Measurements from ENCODE around the gene POT1. TPM values are rescaled to one million over a fixed set of nuclear protein-coding genes. Genes with fewer than 3 reads are reported as not detected.

Gene POT1
- polyA plus RNA-seq, 4 donors, result 3.1 to 15.3 (median 5.2) TPM

- FAIRE-seq (no peak), DNase-seq (no peak)
- H3K4me3 ChIP-seq (ENCODE audit: low read depth in 1 of 3, low read length in 3 of 3), result no peak overlapping the region
- no peaks in the 10 kb centered on the region for H3K36me3 ChIP-seq (ENCODE audit: control insufficient read depth in 3 of 3, insufficient read depth in 2 of 3, low read depth in 1 of 3, low read length in 3 of 3)
- no peaks in the 10 kb centered on the region for H3K4me1 ChIP-seq (ENCODE audit: control insufficient read depth in 3 of 3, insufficient read depth in 2 of 3, low read depth in 1 of 3, low read length in 2 of 3)
- H3K27me3 ChIP-seq (ENCODE audit: control insufficient read depth in 3 of 3, insufficient read depth in 3 of 3, low read length in 3 of 3), result peaks cover 0 to 2% (median 0%) of the 10 kb centered on the region in 3 donors
- no peak overlapping the region for H3K27ac ChIP-seq (ENCODE audit: low read depth in 1 of 3, low read length in 2 of 3)
- no peaks in the 10 kb centered on the region for H3K9me3 ChIP-seq (ENCODE audit: control insufficient read depth in 2 of 2, insufficient read depth in 1 of 2, low read depth in 1 of 2, low read length in 1 of 2)
These were observed 137.6 kb downstream of the POT1 start for GRCh38 chr7:124792002-124792401.

- Histone ChIP-seq H3K9me3 (ENCODE audit: control insufficient read depth in 2 of 2, insufficient read depth in 1 of 2, low read depth in 1 of 2, low read length in 1 of 2) (no peaks in the 10 kb centered on the region), H3K36me3 (ENCODE audit: control insufficient read depth in 3 of 3, insufficient read depth in 2 of 3, low read depth in 1 of 3, low read length in 3 of 3) (no peaks in the 10 kb centered on the region), H3K4me3 (ENCODE audit: low read depth in 1 of 3, low read length in 3 of 3) (no peak overlapping the region), H3K27me3 (ENCODE audit: control insufficient read depth in 3 of 3, insufficient read depth in 3 of 3, low read length in 3 of 3) (peaks cover 0 to 2% (median 0%) of the 10 kb centered on the region in 3 donors), H3K4me1 (ENCODE audit: control insufficient read depth in 3 of 3, insufficient read depth in 2 of 3, low read depth in 1 of 3, low read length in 2 of 3) (no peaks in the 10 kb centered on the region), H3K27ac (ENCODE audit: low read depth in 1 of 3, low read length in 2 of 3) (no peak overlapping the region)
- no peak for DNase-seq
- 62 to 69% (median 66%) methylated on average over 4 of the region's 4 CpGs for WGBS, 3 donors
- no peak for FAIRE-seq
These were observed 138.2 kb downstream of the POT1 start for GRCh38 chr7:124791426-124791825.

DNA sequence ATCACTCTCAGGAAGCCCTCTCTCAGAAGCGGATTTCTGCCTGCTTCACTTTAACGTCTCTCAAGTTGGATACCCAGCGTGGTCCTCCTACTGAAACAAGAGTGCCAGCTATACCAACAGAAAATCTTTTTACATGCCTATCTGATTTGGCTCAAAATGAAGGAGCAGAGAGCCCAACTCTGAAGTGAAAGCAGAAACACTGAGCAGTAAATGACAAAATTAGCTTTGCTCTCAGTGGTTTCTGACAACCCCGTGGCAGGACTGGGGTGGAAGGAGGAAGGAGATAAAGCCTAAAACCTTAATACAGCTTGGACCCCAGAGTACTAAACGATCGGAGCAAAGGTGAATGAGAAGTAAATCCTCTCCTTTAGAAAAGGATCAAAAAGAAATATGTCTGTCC lies 139.0 kb downstream of the POT1 start:
- no peak overlapping the region for H3K4me3 ChIP-seq (ENCODE audit: low read depth in 1 of 3, low read length in 3 of 3)
- WGBS, 3 donors, result 42 to 66% (median 48%) methylated on average over 6 of the region's 6 CpGs
- H3K4me1 ChIP-seq (ENCODE audit: control insufficient read depth in 3 of 3, insufficient read depth in 2 of 3, low read depth in 1 of 3, low read length in 2 of 3), result no peaks in the 10 kb centered on the region
- H3K36me3 ChIP-seq (ENCODE audit: control insufficient read depth in 3 of 3, insufficient read depth in 2 of 3, low read depth in 1 of 3, low read length in 3 of 3), result no peaks in the 10 kb centered on the region
- no peak overlapping the region for H3K27ac ChIP-seq (ENCODE audit: low read depth in 1 of 3, low read length in 2 of 3)
- H3K27me3 ChIP-seq (ENCODE audit: control insufficient read depth in 3 of 3, insufficient read depth in 3 of 3, low read length in 3 of 3), result peaks cover 0 to 2% (median 0%) of the 10 kb centered on the region in 3 donors
- no peaks in the 10 kb centered on the region for H3K9me3 ChIP-seq (ENCODE audit: control insufficient read depth in 2 of 2, insufficient read depth in 1 of 2, low read depth in 1 of 2, low read length in 1 of 2)
- no peak for DNase-seq
- FAIRE-seq, result no peak

DNA sequence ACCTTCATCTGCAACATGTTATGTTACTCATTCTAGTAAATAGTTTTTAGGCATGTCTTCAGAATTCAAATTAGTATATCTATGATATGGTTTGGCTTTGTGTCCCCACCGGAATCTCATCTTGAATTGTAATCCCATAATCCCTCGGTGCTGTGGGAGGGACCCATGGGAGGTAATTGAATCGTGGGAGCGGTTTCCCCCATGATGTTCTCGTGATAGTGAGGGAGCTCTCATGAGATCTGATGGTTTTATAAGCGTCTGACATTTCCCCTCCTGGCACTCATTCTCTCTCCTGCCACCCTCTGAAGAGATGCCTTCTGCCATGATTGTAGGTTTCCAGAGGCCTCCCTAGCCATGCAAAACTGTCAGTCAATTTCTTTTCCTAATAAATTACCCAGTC lies 143.6 kb downstream of the POT1 start:
- Histone ChIP-seq H3K4me1 (ENCODE audit: control insufficient read depth in 3 of 3, insufficient read depth in 2 of 3, low read depth in 1 of 3, low read length in 2 of 3) (no peaks in the 10 kb centered on the region), H3K9me3 (ENCODE audit: control insufficient read depth in 2 of 2, insufficient read depth in 1 of 2, low read depth in 1 of 2, low read length in 1 of 2) (no peaks in the 10 kb centered on the region), H3K27ac (ENCODE audit: low read depth in 1 of 3, low read length in 2 of 3) (no peak overlapping the region), H3K36me3 (ENCODE audit: control insufficient read depth in 3 of 3, insufficient read depth in 2 of 3, low read depth in 1 of 3, low read length in 3 of 3) (no peaks in the 10 kb centered on the region), H3K4me3 (ENCODE audit: low read depth in 1 of 3, low read length in 3 of 3) (no peak overlapping the region), H3K27me3 (ENCODE audit: control insufficient read depth in 3 of 3, insufficient read depth in 3 of 3, low read length in 3 of 3) (peaks cover 0 to 2% (median 1%) of the 10 kb centered on the region in 3 donors)
- 55 to 68% (median 66%) methylated on average over 6 of the region's 6 CpGs for WGBS, 3 donors
- FAIRE-seq, result no peak
- no peak for DNase-seq

DNA sequence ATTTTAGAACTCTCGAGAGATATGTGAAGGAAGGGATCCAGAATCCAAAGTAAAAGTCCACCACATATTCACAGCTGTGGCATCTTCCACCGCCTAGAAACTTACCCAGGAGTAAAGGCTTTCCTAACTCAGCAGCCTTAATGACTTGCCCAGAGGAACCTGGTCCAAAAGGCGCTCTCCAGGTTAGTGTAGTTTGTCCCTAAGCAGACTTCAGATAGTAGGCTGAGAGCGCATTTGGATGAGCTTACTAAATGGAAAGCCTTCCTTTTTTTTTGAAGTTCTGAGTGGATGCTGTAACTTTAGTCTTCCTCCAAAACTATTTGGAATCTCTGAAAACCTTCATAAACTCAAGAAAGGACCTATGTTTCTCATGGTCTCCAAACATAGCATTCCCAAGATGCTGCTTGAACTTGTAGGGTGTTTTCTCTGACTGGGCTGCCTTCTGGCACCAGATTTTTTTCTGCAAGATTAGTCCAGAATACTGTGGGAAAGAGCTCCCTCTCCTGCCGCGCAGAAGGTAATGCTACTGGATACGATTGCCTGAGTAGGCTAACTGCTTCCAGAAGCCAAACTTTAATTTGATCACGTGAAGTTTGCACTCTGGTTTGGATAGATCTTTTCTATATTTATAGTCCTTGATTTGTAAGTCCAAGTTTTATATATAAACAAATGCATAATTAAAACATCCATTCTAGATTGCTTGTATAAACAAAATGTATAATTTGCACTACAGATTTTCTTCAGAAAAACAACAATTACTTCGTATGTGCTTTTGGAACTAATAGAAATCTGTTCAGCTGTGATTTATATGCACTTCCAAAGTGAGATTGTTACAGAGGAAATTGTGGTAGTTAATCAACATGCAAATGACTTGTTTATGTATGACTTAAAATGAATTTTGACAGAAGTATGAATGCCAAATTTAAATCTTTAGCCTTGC lies 144.5 kb downstream of the POT1 start:
- Histone ChIP-seq H3K4me1 (ENCODE audit: control insufficient read depth in 3 of 3, insufficient read depth in 2 of 3, low read depth in 1 of 3, low read length in 2 of 3) (no peaks in the 10 kb centered on the region), H3K36me3 (ENCODE audit: control insufficient read depth in 3 of 3, insufficient read depth in 2 of 3, low read depth in 1 of 3, low read length in 3 of 3) (no peaks in the 10 kb centered on the region), H3K4me3 (ENCODE audit: low read depth in 1 of 3, low read length in 3 of 3) (no peak overlapping the region), H3K9me3 (ENCODE audit: control insufficient read depth in 2 of 2, insufficient read depth in 1 of 2, low read depth in 1 of 2, low read length in 1 of 2) (no peaks in the 10 kb centered on the region), H3K27me3 (ENCODE audit: control insufficient read depth in 3 of 3, insufficient read depth in 3 of 3, low read length in 3 of 3) (peaks cover 0 to 2% (median 1%) of the 10 kb centered on the region in 3 donors), H3K27ac (ENCODE audit: low read depth in 1 of 3, low read length in 2 of 3) (no peak overlapping the region)
- 40 to 45% (median 41%) methylated on average over 9 of the region's 9 CpGs for WGBS, 3 donors
- DNase-seq, result peak; percentile 43 to 59
- FAIRE-seq, result no peak

GRCh38 chr7:124783271-124783670 lies 146.4 kb downstream of the POT1 start:
- Histone ChIP-seq H3K27me3 (ENCODE audit: control insufficient read depth in 3 of 3, insufficient read depth in 3 of 3, low read length in 3 of 3) (peaks cover 0 to 1% (median under 1%) of the 10 kb centered on the region in 3 donors), H3K36me3 (ENCODE audit: control insufficient read depth in 3 of 3, insufficient read depth in 2 of 3, low read depth in 1 of 3, low read length in 3 of 3) (no peaks in the 10 kb centered on the region), H3K4me3 (ENCODE audit: low read depth in 1 of 3, low read length in 3 of 3) (no peak overlapping the region), H3K9me3 (ENCODE audit: control insufficient read depth in 2 of 2, insufficient read depth in 1 of 2, low read depth in 1 of 2, low read length in 1 of 2) (no peaks in the 10 kb centered on the region), H3K27ac (ENCODE audit: low read depth in 1 of 3, low read length in 2 of 3) (no peak overlapping the region), H3K4me1 (ENCODE audit: control insufficient read depth in 3 of 3, insufficient read depth in 2 of 3, low read depth in 1 of 3, low read length in 2 of 3) (no peaks in the 10 kb centered on the region)
- WGBS, 3 donors, result 81 to 85% (median 83%) methylated on average over 5 of the region's 5 CpGs
- FAIRE-seq (no peak), DNase-seq (no peak)

- WGBS, 3 donors, result 78 to 84% (median 81%) methylated on average over 12 of the region's 12 CpGs
- H3K27me3 ChIP-seq (ENCODE audit: control insufficient read depth in 3 of 3, insufficient read depth in 3 of 3, low read length in 3 of 3), result peaks cover 0 to 1% (median 0%) of the 10 kb centered on the region in 3 donors
- H3K4me3 ChIP-seq (ENCODE audit: low read depth in 1 of 3, low read length in 3 of 3), result no peak overlapping the region
- H3K9me3 ChIP-seq (ENCODE audit: control insufficient read depth in 2 of 2, insufficient read depth in 1 of 2, low read depth in 1 of 2, low read length in 1 of 2), result no peaks in the 10 kb centered on the region
- no peak for DNase-seq
- H3K27ac ChIP-seq (ENCODE audit: low read depth in 1 of 3, low read length in 2 of 3), result no peak overlapping the region
- no peaks in the 10 kb centered on the region for H3K4me1 ChIP-seq (ENCODE audit: control insufficient read depth in 3 of 3, insufficient read depth in 2 of 3, low read depth in 1 of 3, low read length in 2 of 3)
- no peaks in the 10 kb centered on the region for H3K36me3 ChIP-seq (ENCODE audit: control insufficient read depth in 3 of 3, insufficient read depth in 2 of 3, low read depth in 1 of 3, low read length in 3 of 3)
- FAIRE-seq, result no peak
These were observed 147.5 kb downstream of the POT1 start for GRCh38 chr7:124781907-124782734.

DNA sequence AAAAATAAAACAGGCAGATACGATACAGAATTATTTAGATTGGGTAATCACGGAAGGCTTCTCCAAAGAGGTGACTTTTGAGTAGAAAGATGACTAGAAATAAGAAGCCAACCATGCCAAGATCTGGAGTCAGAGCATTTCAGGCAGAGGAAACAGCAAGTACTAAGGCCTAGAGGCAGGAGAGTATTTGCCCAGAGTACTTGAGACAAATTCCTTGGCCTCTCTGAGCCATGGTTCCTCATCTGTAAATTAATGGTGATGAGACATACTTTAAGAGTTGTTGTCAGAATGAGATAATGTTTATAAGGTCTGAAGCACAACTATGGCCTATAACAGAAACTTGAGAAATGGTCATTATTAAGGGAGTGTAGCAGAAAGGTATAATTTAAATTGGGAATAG lies 148.2 kb downstream of the POT1 start:
- no peak for DNase-seq
- no peak overlapping the region for H3K4me3 ChIP-seq (ENCODE audit: low read depth in 1 of 3, low read length in 3 of 3)
- H3K27me3 ChIP-seq (ENCODE audit: control insufficient read depth in 3 of 3, insufficient read depth in 3 of 3, low read length in 3 of 3), result peaks cover 0 to 1% (median 0%) of the 10 kb centered on the region in 3 donors
- no peaks in the 10 kb centered on the region for H3K36me3 ChIP-seq (ENCODE audit: control insufficient read depth in 3 of 3, insufficient read depth in 2 of 3, low read depth in 1 of 3, low read length in 3 of 3)
- H3K4me1 ChIP-seq (ENCODE audit: control insufficient read depth in 3 of 3, insufficient read depth in 2 of 3, low read depth in 1 of 3, low read length in 2 of 3), result no peaks in the 10 kb centered on the region
- H3K9me3 ChIP-seq (ENCODE audit: control insufficient read depth in 2 of 2, insufficient read depth in 1 of 2, low read depth in 1 of 2, low read length in 1 of 2), result no peaks in the 10 kb centered on the region
- FAIRE-seq, result no peak
- 89 to 95% (median 92%) methylated on average over 2 of the region's 2 CpGs for WGBS, 3 donors
- no peak overlapping the region for H3K27ac ChIP-seq (ENCODE audit: low read depth in 1 of 3, low read length in 2 of 3)

Measured in small intestine (tissue), 7 donors.